Ascending aorta (tissue), 2 donors: Measurements from ENCODE around the gene AGO1. TPM values are rescaled to one million over a fixed set of nuclear protein-coding genes. Genes with fewer than 3 reads are reported as not detected.
A peak's percentile ranks its signal among the peaks of the same experiment; 100 is the strongest.

ENCODE experiments used
- DNase-seq, 2 donors: peaks; one replicate each; pipeline ENCODE4 v3.0.0-alpha.2; 2019; ENCODE audit warnings: low spot score in 2 of 2
- H3K27ac ChIP-seq, 2 donors: fragments of 200-600 bp; sonication (generic); one replicate each; pipeline ENCODE4 v1.5.1; 2016 to 2017; ENCODE audit warnings: mild to moderate bottlenecking in 1 of 2
- H3K27me3 ChIP-seq: fragments of 200-600 bp; sonication (generic); one replicate; pipeline ENCODE4 v1.5.1; 2017
- H3K36me3 ChIP-seq, 2 donors: fragments of 200-600 bp; sonication (generic); one replicate each; pipeline ENCODE4 v1.5.1; 2016
- H3K4me1 ChIP-seq, 2 donors: fragments of 200-600 bp; sonication (generic); one replicate each; pipeline ENCODE4 v1.5.1; 2016 to 2017; ENCODE audit warnings: mild to moderate bottlenecking in 1 of 2
- H3K4me3 ChIP-seq, 2 donors: fragments of 200-600 bp; sonication (generic); one replicate each; pipeline ENCODE4 v1.5.1; 2016 to 2017; ENCODE audit warnings: mild to moderate bottlenecking in 1 of 2
- H3K9me3 ChIP-seq, 2 donors: fragments of 200-600 bp; sonication (generic); one replicate each; pipeline ENCODE4 v1.5.1; 2016
- intact Hi-C: fragments of 100-400 bp; cut with DNase I; formaldehyde crosslinking; loops from one replicate; pipeline ENCODE4 v1.15.1; 2023
- total RNA-seq: library from RNA; depleted of rRNA; stranded (reverse); fragments of >200 nt; gene quantifications from one replicate; pipeline ENCODE4 v1.1.0, GENCODE V29; 2016
- TF ChIP-seq, protein P1 (sequence below), 3 experiments: fragments of 200-600 bp in 2 of 3; fragments of 450-650 bp in 1 of 3; sonication (generic) in 2 of 3; IDR thresholded peaks; one replicate each; pipeline ENCODE4 v1.5.1; 2016 to 2019; ENCODE audit warnings: antibody characterized with exemption in 3 of 3, mild to moderate bottlenecking in 1 of 3, moderate library complexity in 1 of 3

The AGO1 gene
- total RNA-seq, 1 donor from 2014 or later = 24.2 TPM

DNA sequence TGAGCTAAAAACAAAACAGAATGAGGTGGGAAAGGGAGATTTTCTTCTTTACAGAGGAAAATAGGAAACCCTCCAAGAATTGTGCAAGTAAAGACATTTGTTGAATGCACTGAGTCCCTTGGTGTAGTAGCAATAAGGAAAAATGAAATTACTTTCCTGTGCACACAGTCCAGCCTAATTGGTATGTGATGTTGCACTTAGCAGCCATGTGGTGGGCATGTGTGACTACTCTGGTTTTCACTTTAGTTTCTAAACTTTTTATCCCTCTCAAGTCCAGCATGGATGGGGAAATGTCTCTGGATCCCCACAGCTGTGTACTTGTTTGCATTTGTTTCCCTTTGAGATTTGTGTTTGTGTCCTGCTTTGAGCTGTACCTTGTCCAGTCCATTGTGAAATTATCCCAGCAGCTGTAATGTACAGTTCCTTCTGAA, 40.8 kb downstream of the AGO1 start:
- intact Hi-C loops = no loop called here
- Histone ChIP-seq H3K9me3 (no peaks in the 10 kb centered on the region), H3K4me3 (no peak overlapping the region), H3K4me1 (no peaks in the 10 kb centered on the region), H3K27me3 (no peaks in the 10 kb centered on the region), H3K27ac (no peak overlapping the region), H3K36me3 (peaks cover 14 to 17% of the 10 kb centered on the region in 2 donors)
- TF ChIP-seq, protein P1, sequence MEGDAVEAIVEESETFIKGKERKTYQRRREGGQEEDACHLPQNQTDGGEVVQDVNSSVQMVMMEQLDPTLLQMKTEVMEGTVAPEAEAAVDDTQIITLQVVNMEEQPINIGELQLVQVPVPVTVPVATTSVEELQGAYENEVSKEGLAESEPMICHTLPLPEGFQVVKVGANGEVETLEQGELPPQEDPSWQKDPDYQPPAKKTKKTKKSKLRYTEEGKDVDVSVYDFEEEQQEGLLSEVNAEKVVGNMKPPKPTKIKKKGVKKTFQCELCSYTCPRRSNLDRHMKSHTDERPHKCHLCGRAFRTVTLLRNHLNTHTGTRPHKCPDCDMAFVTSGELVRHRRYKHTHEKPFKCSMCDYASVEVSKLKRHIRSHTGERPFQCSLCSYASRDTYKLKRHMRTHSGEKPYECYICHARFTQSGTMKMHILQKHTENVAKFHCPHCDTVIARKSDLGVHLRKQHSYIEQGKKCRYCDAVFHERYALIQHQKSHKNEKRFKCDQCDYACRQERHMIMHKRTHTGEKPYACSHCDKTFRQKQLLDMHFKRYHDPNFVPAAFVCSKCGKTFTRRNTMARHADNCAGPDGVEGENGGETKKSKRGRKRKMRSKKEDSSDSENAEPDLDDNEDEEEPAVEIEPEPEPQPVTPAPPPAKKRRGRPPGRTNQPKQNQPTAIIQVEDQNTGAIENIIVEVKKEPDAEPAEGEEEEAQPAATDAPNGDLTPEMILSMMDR (IDR thresholded peaks at IDR 0.05) = no peak
- DNase-seq = no peak

DNA sequence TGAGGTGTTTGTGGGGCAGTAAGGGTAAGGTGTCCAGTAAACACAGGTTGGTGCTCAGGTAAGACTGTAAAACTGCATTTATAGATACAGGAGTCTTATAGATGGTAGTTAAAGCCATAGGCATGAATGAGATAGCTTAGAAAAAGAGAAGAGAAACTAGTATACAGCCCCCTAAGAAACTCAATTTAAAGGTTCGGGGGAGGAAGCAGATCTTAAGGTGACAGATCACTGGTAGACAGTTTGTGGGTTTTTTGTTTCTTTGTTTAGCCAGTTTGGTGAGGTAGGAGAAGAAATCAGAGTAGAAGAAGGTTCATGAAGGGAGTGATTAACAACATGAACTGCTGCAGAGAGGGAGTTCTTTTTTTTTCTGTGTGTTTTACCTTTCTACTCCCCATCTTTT, 41.8 kb downstream of the AGO1 start:
- DNase-seq = no peak
- Histone ChIP-seq H3K27me3 (no peaks in the 10 kb centered on the region), H3K9me3 (no peaks in the 10 kb centered on the region), H3K27ac (no peak overlapping the region), H3K4me3 (no peak overlapping the region), H3K36me3 (peaks cover 5 to 7% of the 10 kb centered on the region in 2 donors), H3K4me1 (peaks cover 0 to 4% of the 10 kb centered on the region in 2 donors)
- TF ChIP-seq, protein P1 (IDR thresholded peaks at IDR 0.05) = no peak
- intact Hi-C loops = no loop called here

DNA sequence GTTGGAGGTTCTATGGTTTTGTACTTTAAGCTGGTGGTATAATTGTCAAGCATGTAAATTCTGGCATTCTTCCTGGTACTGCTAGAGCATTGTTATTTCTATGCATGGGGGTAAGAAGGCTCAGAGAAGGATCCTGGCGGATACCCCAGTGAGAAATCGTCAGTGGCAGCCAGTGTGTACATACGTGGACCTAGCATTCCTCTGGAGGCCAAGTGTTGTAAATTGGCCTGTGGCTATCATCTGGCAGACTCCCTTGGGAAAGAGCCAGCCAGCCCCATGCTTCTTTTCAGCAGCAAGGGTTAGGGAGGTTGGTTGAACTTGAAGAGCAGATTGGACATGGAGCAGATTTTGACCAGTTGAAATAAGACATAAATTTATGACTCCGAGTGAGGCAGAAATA, 42.7 kb downstream of the AGO1 start:
- peaks cover 0 to 5% of the 10 kb centered on the region in 2 donors for H3K4me1 ChIP-seq
- intact Hi-C loops = no loop called here
- TF ChIP-seq, protein P1 (IDR thresholded peaks at IDR 0.05) = no peak
- H3K27me3 ChIP-seq = no peaks in the 10 kb centered on the region
- no peak overlapping the region for H3K27ac ChIP-seq
- DNase-seq = no peak
- no peaks in the 10 kb centered on the region for H3K9me3 ChIP-seq
- H3K36me3 ChIP-seq = no peaks in the 10 kb centered on the region
- no peak overlapping the region for H3K4me3 ChIP-seq

DNA sequence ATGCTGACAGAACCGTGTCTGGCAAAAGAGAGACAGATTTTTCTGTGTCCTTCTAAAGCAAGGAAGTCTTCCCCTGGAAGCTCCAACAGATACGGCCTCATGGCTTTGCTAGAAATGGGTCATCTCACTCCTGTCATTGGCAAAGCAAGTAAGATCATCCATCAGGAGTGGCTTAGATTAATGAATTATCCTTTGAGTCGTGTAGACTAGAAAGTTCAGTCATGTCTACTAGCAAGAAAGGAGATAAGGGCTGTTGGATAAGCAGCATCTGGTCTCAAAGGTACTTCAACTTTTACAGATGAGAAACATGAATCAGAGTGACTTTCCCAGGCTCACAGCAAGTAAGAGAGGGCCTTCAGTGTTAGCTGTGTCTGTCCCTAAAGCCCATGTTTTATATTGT, 44.5 kb downstream of the AGO1 start:
- TF ChIP-seq, protein P1 (IDR thresholded peaks at IDR 0.05) = no peak
- no peak for DNase-seq
- Histone ChIP-seq H3K9me3 (no peaks in the 10 kb centered on the region), H3K36me3 (no peaks in the 10 kb centered on the region), H3K27ac (no peak overlapping the region), H3K4me1 (peaks cover 0 to 8% of the 10 kb centered on the region in 2 donors), H3K27me3 (no peaks in the 10 kb centered on the region), H3K4me3 (no peak overlapping the region)
- intact Hi-C loops = no loop called here

DNA sequence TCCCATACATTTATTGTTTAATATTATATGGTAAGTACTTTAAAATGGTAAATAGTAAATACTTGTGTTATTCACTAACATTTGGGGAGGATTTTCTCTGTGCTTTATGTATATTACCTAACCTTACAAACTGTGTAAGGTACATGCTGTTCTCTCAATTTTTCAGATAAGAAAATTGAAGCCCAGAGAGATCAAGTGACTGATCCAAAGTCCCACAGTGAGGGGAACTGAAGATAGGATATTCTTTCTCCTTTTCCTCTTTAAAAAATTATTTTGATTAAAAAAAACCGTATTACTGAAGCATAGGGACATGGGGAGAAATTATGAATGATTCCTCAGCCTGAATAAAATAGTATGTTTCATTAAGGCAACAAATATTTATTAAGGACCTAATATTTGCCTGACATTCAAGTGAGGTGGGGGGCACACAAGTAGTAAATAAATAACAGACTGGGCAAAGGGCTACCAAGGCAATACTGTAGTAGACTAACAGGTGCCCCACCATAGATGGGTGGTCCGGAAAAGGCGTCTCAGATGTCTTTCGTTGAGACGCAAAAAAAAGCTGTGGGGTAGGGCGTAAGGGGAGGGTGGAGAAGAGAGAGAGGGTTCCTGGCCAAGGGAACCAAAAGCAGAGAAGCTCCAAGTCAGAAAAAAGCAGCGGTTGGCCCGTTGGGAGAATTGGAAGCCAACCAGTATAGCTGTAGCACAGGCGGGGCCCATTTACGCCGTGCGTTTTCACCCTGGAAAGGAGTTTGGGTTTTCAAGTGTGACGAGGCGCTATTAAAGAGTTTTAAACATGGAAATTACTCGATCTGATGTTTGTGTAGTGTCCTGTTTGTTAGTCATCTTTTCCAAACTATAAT, 47.0 kb downstream of the AGO1 start:
- Histone ChIP-seq H3K4me3 (peak overlapping the region; percentile 86 to 90), H3K4me1 (peaks cover 0 to 8% of the 10 kb centered on the region in 2 donors), H3K9me3 (no peaks in the 10 kb centered on the region), H3K27me3 (no peaks in the 10 kb centered on the region), H3K36me3 (no peaks in the 10 kb centered on the region), H3K27ac (peak overlapping the region; percentile 98 to 99)
- peak in 1 of 2 donors; percentile 74 for DNase-seq
- intact Hi-C loops = loop anchor here (2.0 to 10.0 kb wide), 3 partner anchors 155 to 457 kb away; partner anchors contain the start of genes ADPRS, C1orf216 and TEKT2
- TF ChIP-seq, protein P1 (IDR thresholded peaks at IDR 0.05) = no peak
